Thyroid gland (tissue), 4 donors: ENCODE measurements around the gene OGDH. TPM values are rescaled to one million over a fixed set of nuclear protein-coding genes. Genes with fewer than 3 reads are reported as not detected.
A peak's percentile ranks its signal among the peaks of the same experiment; 100 is the strongest.

Experiments used
- DNase-seq, 2 donors: peaks; one replicate each; pipeline ENCODE4 v3.0.0-alpha.2; 2019
- H3K27ac ChIP-seq, 3 donors: fragments of 200-600 bp; sonication (generic); 1 replicate in 2 of 3; 2 replicates in 1 of 3; pipeline ENCODE4 v1.5.1; 2016 to 2019; ENCODE audit warnings: mild to moderate bottlenecking in 1 of 3, moderate library complexity in 1 of 3
- H3K27me3 ChIP-seq: fragments of 200-600 bp; sonication (generic); one replicate; pipeline ENCODE4 v1.5.1; 2019
- H3K36me3 ChIP-seq, 2 donors: fragments of 200-600 bp; sonication (generic); one replicate each; pipeline ENCODE4 v1.5.1; 2016 to 2019
- H3K4me1 ChIP-seq, 2 donors: fragments of 200-600 bp; sonication (generic); one replicate each; pipeline ENCODE4 v1.5.1; 2017 to 2019
- H3K4me3 ChIP-seq, 3 donors: fragments of 200-600 bp; sonication (generic); replicated peaks in 1 of 3; 1 replicate in 2 of 3; 2 replicates in 1 of 3; pipeline ENCODE4 v1.5.1; 2016; ENCODE audit warnings: mild to moderate bottlenecking in 1 of 3
- H3K9me3 ChIP-seq: fragments of 200-600 bp; sonication (generic); one replicate; pipeline ENCODE4 v1.5.1; 2017
- POLR2A ChIP-seq, 2 donors: fragments of 450-650 bp; IDR thresholded peaks; one replicate each; pipeline ENCODE4 v1.6.1; 2017; ENCODE audit warnings: antibody characterized with exemption in 2 of 2, mild to moderate bottlenecking in 2 of 2, moderate library complexity in 1 of 2
- WGBS, 2 donors: methylation state at CpG; one replicate each; pipeline ENCODE4 v1.1.5; 2017; 5-methylcytosine and 5-hydroxymethylcytosine counted together
- intact Hi-C: fragments of 100-400 bp; cut with DNase I; formaldehyde crosslinking; loops from one replicate; pipeline ENCODE4 v1.15.1; 2023
- total RNA-seq, 4 donors: library from RNA; depleted of rRNA; stranded (reverse); fragments of >200 nt; gene quantifications; one replicate each; pipeline ENCODE4 v1.2.3, GENCODE V29; 2016
- TF ChIP-seq, protein P1 (sequence below), 6 experiments: fragments of 200-600 bp in 3 of 6; fragments of 450-650 bp in 3 of 6; sonication (generic) in 3 of 6; IDR thresholded peaks; one replicate each; pipeline ENCODE4 v1.5.1; 2016 to 2019; ENCODE audit warnings: antibody characterized with exemption in 6 of 6, mild to moderate bottlenecking in 2 of 6, inconsistent platforms in 1 of 6, moderate library complexity in 1 of 6

The OGDH gene
- total RNA-seq, 4 donors from 2014 or later, result 108 to 325 (median 201) TPM

DNA sequence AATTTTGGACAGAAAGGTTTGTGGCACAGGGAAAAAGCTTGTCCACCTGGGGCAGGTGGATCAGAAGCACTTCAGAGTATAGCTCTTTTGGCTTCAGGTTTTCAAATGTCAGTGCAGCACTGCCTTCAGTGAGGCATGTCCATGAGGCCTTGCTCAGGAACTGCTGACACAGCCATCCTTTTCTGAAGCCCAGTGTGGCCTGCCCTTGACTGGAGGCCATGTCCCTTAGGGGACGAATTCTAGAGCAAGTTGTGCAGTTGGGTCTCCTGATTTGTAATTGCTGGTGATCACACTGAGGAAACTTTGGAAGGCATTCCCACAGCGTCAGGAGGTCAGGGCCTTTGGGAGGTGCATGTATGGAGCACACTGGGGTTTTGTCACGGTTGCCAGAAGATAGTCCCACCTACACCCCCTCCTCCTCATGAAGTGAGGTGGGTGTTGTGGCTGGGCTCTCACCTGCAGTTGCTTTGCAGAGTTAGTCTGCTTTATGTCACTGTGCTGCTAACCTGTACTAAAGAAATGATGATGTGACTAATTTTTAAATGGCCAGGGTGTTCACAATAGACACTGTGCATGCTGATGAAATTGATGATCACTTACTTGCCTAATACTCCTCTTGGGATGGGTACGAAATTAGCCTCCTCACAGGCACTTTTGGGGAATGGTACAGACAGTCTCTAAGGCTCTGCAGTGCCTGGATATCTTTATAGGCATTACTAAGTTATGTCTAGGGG is 41.7 kb downstream of the OGDH start:
- Histone ChIP-seq H3K4me3 (no peak overlapping the region), H3K36me3 (peaks cover 8 to 11% of the 10 kb centered on the region in 2 donors), H3K27ac (peak overlapping the region; percentile 6 to 48 (median 42)), H3K4me1 (peaks cover 5 to 34% of the 10 kb centered on the region in 2 donors), H3K9me3 (no peaks in the 10 kb centered on the region), H3K27me3 (no peaks in the 10 kb centered on the region)
- intact Hi-C loops, result no loop called here
- DNase-seq, result peak; percentile 70
- WGBS, 2 donors, result 62 to 77% methylated on average over 3 to 4 of the region's 4 CpGs
- TF ChIP-seq, protein P1, sequence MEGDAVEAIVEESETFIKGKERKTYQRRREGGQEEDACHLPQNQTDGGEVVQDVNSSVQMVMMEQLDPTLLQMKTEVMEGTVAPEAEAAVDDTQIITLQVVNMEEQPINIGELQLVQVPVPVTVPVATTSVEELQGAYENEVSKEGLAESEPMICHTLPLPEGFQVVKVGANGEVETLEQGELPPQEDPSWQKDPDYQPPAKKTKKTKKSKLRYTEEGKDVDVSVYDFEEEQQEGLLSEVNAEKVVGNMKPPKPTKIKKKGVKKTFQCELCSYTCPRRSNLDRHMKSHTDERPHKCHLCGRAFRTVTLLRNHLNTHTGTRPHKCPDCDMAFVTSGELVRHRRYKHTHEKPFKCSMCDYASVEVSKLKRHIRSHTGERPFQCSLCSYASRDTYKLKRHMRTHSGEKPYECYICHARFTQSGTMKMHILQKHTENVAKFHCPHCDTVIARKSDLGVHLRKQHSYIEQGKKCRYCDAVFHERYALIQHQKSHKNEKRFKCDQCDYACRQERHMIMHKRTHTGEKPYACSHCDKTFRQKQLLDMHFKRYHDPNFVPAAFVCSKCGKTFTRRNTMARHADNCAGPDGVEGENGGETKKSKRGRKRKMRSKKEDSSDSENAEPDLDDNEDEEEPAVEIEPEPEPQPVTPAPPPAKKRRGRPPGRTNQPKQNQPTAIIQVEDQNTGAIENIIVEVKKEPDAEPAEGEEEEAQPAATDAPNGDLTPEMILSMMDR (IDR thresholded peaks at IDR 0.05), result no peak
- no peak for TF ChIP-seq POLR2A (IDR thresholded peaks at IDR 0.05)

DNA sequence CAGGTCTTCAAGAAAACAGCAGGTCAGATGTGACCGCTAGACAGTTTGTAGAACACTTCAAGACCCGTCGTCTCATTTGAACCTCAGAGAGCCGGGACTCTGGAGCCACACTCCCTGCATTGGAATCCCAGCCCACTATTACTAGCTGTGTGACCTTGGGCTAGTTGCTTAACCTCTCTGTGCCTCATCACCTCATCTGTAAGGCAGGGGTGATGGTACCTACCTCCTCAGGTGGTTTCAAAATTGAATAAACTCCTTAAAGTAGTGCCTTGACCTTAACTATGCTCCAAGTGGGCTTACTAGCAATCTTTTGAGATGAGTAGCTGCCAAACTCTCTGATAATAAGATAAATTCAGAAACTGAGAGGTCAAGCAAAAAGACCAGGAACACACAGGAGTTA is 43.8 kb downstream of the OGDH start:
- no peak overlapping the region for H3K4me3 ChIP-seq
- intact Hi-C loops, result no loop called here
- H3K9me3 ChIP-seq, result no peaks in the 10 kb centered on the region
- TF ChIP-seq, protein P1 (IDR thresholded peaks at IDR 0.05), result no peak
- TF ChIP-seq POLR2A (IDR thresholded peaks at IDR 0.05), result no peak
- peak overlapping the region in 2 of 3 donors; percentile 26 to 38 for H3K27ac ChIP-seq
- no peaks in the 10 kb centered on the region for H3K27me3 ChIP-seq
- DNase-seq, result no peak
- peaks cover 17 to 31% of the 10 kb centered on the region in 2 donors for H3K4me1 ChIP-seq
- WGBS, 2 donors, result 94 to 99% methylated on average over 4 of the region's 4 CpGs
- peaks cover 8 to 11% of the 10 kb centered on the region in 2 donors for H3K36me3 ChIP-seq

- Histone ChIP-seq H3K4me1 (peaks cover 18 to 33% of the 10 kb centered on the region in 2 donors), H3K9me3 (no peaks in the 10 kb centered on the region), H3K4me3 (no peak overlapping the region), H3K36me3 (peaks cover 8 to 11% of the 10 kb centered on the region in 2 donors), H3K27ac (peak overlapping the region in 2 of 3 donors; percentile 26 to 38), H3K27me3 (no peaks in the 10 kb centered on the region)
- peak; percentile 37 to 41 for DNase-seq
- TF ChIP-seq, protein P1 (IDR thresholded peaks at IDR 0.05), result no peak
- TF ChIP-seq POLR2A (IDR thresholded peaks at IDR 0.05), result no peak
- intact Hi-C loops, result no loop called here
- WGBS, 2 donors, result 33 to 41% methylated on average over 3 to 5 of the region's 5 CpGs
Observed at GRCh38 chr7:44650772-44651171, 44.3 kb downstream of the OGDH start.

DNA sequence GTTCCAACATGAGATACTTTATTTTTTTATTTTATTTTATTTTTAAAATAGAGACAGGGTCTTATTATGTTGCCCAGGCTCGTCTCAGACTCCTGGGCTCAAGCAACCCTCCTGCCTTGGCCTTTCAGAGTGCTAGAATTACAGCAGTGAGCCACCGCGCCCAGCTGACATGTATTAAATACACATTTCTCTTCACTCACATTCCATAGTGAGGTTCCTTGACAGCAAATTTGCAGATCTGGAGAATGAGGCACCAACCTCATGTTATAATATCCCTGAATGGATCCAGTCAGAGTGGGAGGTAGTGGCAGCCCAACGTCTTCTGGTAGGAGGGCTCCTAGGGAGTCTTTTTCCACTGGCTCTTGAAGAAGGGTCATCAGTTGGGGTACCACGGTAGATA is 46.1 kb downstream of the OGDH start:
- Histone ChIP-seq H3K27me3 (no peaks in the 10 kb centered on the region), H3K9me3 (no peaks in the 10 kb centered on the region), H3K4me1 (peaks cover 18 to 31% of the 10 kb centered on the region in 2 donors), H3K36me3 (peaks cover 11 to 16% of the 10 kb centered on the region in 2 donors), H3K4me3 (no peak overlapping the region), H3K27ac (no peak overlapping the region)
- intact Hi-C loops, result no loop called here
- no peak for TF ChIP-seq POLR2A (IDR thresholded peaks at IDR 0.05)
- TF ChIP-seq, protein P1 (IDR thresholded peaks at IDR 0.05), result no peak
- DNase-seq, result no peak
- 94 to 95% methylated on average over 5 of the region's 5 CpGs for WGBS, 2 donors

GRCh38 chr7:44654255-44654796 is 47.9 kb downstream of the OGDH start:
- Histone ChIP-seq H3K9me3 (no peaks in the 10 kb centered on the region), H3K4me3 (no peak overlapping the region), H3K4me1 (peaks cover 18 to 22% of the 10 kb centered on the region in 2 donors), H3K27ac (peak overlapping the region in 2 of 3 donors; percentile 20 to 21), H3K27me3 (no peaks in the 10 kb centered on the region), H3K36me3 (peaks cover 6 to 11% of the 10 kb centered on the region in 2 donors)
- WGBS, 2 donors, result 89 to 90% methylated on average over 11 of the region's 11 CpGs
- intact Hi-C loops, result no loop called here
- TF ChIP-seq, protein P1 (IDR thresholded peaks at IDR 0.05), result no peak
- no peak for TF ChIP-seq POLR2A (IDR thresholded peaks at IDR 0.05)
- DNase-seq, result no peak
